HepG2 (cell line): ENCODE results near the gene SYAP1. TPM values are rescaled to one million over a fixed set of nuclear protein-coding genes. Genes with fewer than 3 reads are reported as not detected.
A peak's percentile ranks its signal among the peaks of the same experiment; 100 is the strongest.

ENCODE experiments used
- ATAC-seq: fragments of 200-7000 bp; cut with Tn5 transposase; 3 replicates; pipeline ENCODE4 v1.9.1; 2020; ENCODE audit warnings: mild to moderate bottlenecking, moderate library complexity
- Bru-seq: library from RNA; stranded (reverse); fragments of 400-500 nt; gene quantifications from one replicate; lab custom pipeline; 2021; lab: Mats Ljungman, UMichigan
- BruChase-seq, 2 experiments: library from RNA; stranded (reverse); fragments of 400-500 nt; gene quantifications; one replicate each; lab custom pipeline; 2021; lab: Mats Ljungman, UMichigan
- BruUV-seq: library from RNA; stranded (reverse); fragments of 400-500 nt; replicated peaks from 2 replicates; lab custom pipeline; 2021; lab: Mats Ljungman, UMichigan
- CTCF ChIA-PET: fragments of 300-600 bp; formaldehyde crosslinking; extraction: SDS; loops from one replicate; lab custom pipeline; 2021; ENCODE audit warnings: low total read pairs, inconsistent platforms, low intra/inter-chr PET ratio; lab: Yijun Ruan, JAX
- POLR2A ChIA-PET: fragments of 350-600 bp; sonication (Branson Sonifier 250); formaldehyde crosslinking; loops from one replicate; lab custom pipeline; 2020; ENCODE audit warnings: antibody characterized with exemption, inconsistent platforms; lab: Yijun Ruan, JAX
- DNase-seq: peaks from one replicate; pipeline ENCODE4 v3.0.0-alpha.2; 2015; ENCODE audit warnings: low spot score
- FAIRE-seq: peaks from 3 replicates; lab custom pipeline; 2011; peaks lifted over from hg19 to GRCh38; lab: Jason Lieb, UNC
- H2AFZ ChIP-seq: one replicate; pipeline ENCODE4 v1.6.1; 2011; ENCODE audit warnings: low read length, inconsistent platforms
- H3K27ac ChIP-seq: fragments of 300-600 bp; 3 replicates; pipeline ENCODE4 v1.8.0; 2011; ENCODE audit warnings: mixed run types, mild to moderate bottlenecking, mixed read lengths, low read length, inconsistent platforms; ENCODE audit not compliant: insufficient read depth; ENCODE audit errors: extremely low read length
- H3K27me3 ChIP-seq, 2 experiments: fragments of 200-600 bp in 1 of 2; 2 replicates in 1 of 2; 3 replicates in 1 of 2; pipeline versions ENCODE4 v1.6.0 to v1.8.0; 2011; ENCODE audit warnings: low read length in 2 of 2, mild to moderate bottlenecking in 2 of 2, moderate library complexity in 2 of 2, inconsistent platforms in 1 of 2; ENCODE audit not compliant: insufficient read depth in 2 of 2, control insufficient read depth in 1 of 2
- H3K36me3 ChIP-seq, 2 experiments: fragments of 200-600 bp in 1 of 2; replicated peaks in 1 of 2; 2 replicates in 1 of 2; 3 replicates in 1 of 2; pipeline versions ENCODE4 v1.5.1 to v1.8.0; 2011; ENCODE audit warnings: low read length in 2 of 2, inconsistent platforms in 1 of 2; ENCODE audit not compliant: insufficient read depth in 2 of 2, control insufficient read depth in 1 of 2
- H3K4me1 ChIP-seq: 2 replicates; pipeline ENCODE4 v1.5.1; 2012; ENCODE audit warnings: low read length, inconsistent platforms; ENCODE audit not compliant: insufficient read depth
- H3K4me2 ChIP-seq: 2 replicates; pipeline ENCODE4 v1.6.0; 2011; ENCODE audit warnings: low read depth, low read length, inconsistent platforms
- H3K4me3 ChIP-seq, 3 experiments: fragments of 200-600 bp in 1 of 3; sonication (generic), shearing (Covaris generic) in 1 of 3; replicated peaks in 1 of 3; 2 replicates each; pipeline ENCODE4 v1.5.1; 2011 to 2016; ENCODE audit warnings: low read length in 3 of 3, inconsistent platforms in 2 of 3, low read depth in 2 of 3, mild to moderate bottlenecking in 2 of 3, control low read depth in 1 of 3, mixed read lengths in 1 of 3; ENCODE audit not compliant: insufficient read depth in 1 of 3
- H3K79me2 ChIP-seq: one replicate; pipeline ENCODE4 v1.6.1; 2011; ENCODE audit warnings: low read length, inconsistent platforms; ENCODE audit not compliant: insufficient read depth
- H3K9ac ChIP-seq: 2 replicates; pipeline ENCODE4 v1.6.0; 2011; ENCODE audit warnings: mild to moderate bottlenecking, low read depth, low read length, inconsistent platforms; ENCODE audit not compliant: insufficient read depth
- H3K9me3 ChIP-seq: 2 replicates; pipeline ENCODE4 v1.5.1; 2012; ENCODE audit warnings: mild to moderate bottlenecking, low read length
- H4K20me1 ChIP-seq: 2 replicates; pipeline ENCODE4 v1.6.0; 2011; ENCODE audit warnings: inconsistent platforms, mild to moderate bottlenecking, low read length, moderate library complexity; ENCODE audit not compliant: insufficient read depth
- GATAD2A ChIP-seq: IDR thresholded peaks from 2 replicates; pipeline ENCODE4 v1.6.1; 2016
- IRF1 ChIP-seq: sonication (generic); formaldehyde crosslinking; IDR thresholded peaks from 2 replicates; pipeline ENCODE4 v1.4.0; 2020; ENCODE audit warnings: low read depth, mild to moderate bottlenecking, missing genetic modification reagents
- NFKB2 ChIP-seq: sonication (generic); formaldehyde crosslinking; IDR thresholded peaks from 2 replicates; pipeline ENCODE4 v1.4.0; 2020; ENCODE audit warnings: missing genetic modification reagents, borderline replicate concordance
- REPIN1 ChIP-seq: sonication (generic); formaldehyde crosslinking; IDR thresholded peaks from 2 replicates; pipeline ENCODE4 v1.8.0; 2022; ENCODE audit warnings: missing genetic modification reagents, low read depth, mild to moderate bottlenecking, borderline replicate concordance
- SMARCE1 ChIP-seq: fragments of 450-650 bp; IDR thresholded peaks from 2 replicates; pipeline ENCODE4 v1.6.1; 2017; ENCODE audit warnings: borderline replicate concordance
- TCF7 ChIP-seq: sonication (generic); IDR thresholded peaks from 2 replicates; pipeline ENCODE4 v1.6.1; 2016; ENCODE audit warnings: antibody characterized with exemption, low read depth
- ZBTB34 ChIP-seq: sonication (generic); formaldehyde crosslinking; IDR thresholded peaks from 2 replicates; pipeline ENCODE4 v1.8.0; 2022; ENCODE audit warnings: mild to moderate bottlenecking, missing genetic modification reagents
- ZFP36L2 ChIP-seq: sonication (generic); formaldehyde crosslinking; IDR thresholded peaks from 2 replicates; pipeline ENCODE4 v1.4.0; 2020; ENCODE audit warnings: missing genetic modification reagents
- ZFP41 ChIP-seq: sonication (generic); formaldehyde crosslinking; IDR thresholded peaks from 2 replicates; pipeline ENCODE4 v1.4.0; 2020; ENCODE audit warnings: mild to moderate bottlenecking, missing genetic modification reagents, borderline replicate concordance
- ZNF251 ChIP-seq: sonication (generic); formaldehyde crosslinking; IDR thresholded peaks from 2 replicates; pipeline ENCODE4 v1.9.0; 2021; ENCODE audit warnings: mild to moderate bottlenecking, missing genetic modification reagents
- ZNF256 ChIP-seq: sonication (generic); formaldehyde crosslinking; conservative IDR thresholded peaks from 2 replicates; pipeline ENCODE4 v1.4.0; 2020; ENCODE audit warnings: missing genetic modification reagents
- ZNF260 ChIP-seq: sonication (generic); formaldehyde crosslinking; IDR thresholded peaks from 2 replicates; pipeline ENCODE4 v1.4.0; 2020; ENCODE audit warnings: missing genetic modification reagents, low read depth, mild to moderate bottlenecking, borderline replicate concordance
- ZNF503 ChIP-seq: sonication (generic); formaldehyde crosslinking; IDR thresholded peaks from 2 replicates; pipeline ENCODE4 v1.4.0; 2020; ENCODE audit warnings: missing genetic modification reagents
- WGBS: methylation state at CpG from one replicate; pipeline ENCODE4 v1.1.6; 2017; ENCODE audit warnings: low lambda C conversion rate; 5-methylcytosine and 5-hydroxymethylcytosine counted together
- in situ Hi-C: cut with HindIII; loops from 2 replicates; pipeline ENCODE4 v1.10.0; 2017; ENCODE audit warnings: low pct_unique_long_range_greater_than_20kb; ENCODE audit not compliant: extremely low pct_ligation_motif_present
- intact Hi-C: fragments of 100-400 bp; cut with micrococcal nuclease; formaldehyde crosslinking; loops from one replicate; pipeline ENCODE4 v1.10.0; 2022; ENCODE audit not compliant: unreplicated experiment
- long read RNA-seq, 2 experiments: library from RNA in 1 of 2; library from polyadenylated mRNA in 1 of 2; stranded (forward) in 1 of 2; unstranded in 1 of 2; transcript quantifications; one replicate each; pipeline ENCODE4 v2.0.0, GENCODE V29; 2019 to 2022
- polyA minus RNA-seq, 3 experiments: library from RNA; depleted of rRNA, polyadenylated mRNA; stranded (reverse); fragments of >200 nt; gene quantifications; 2 replicates each; pipeline ENCODE4 v1.2.3, GENCODE V29; 2011; ENCODE audit warnings: low replicate concordance in 1 of 3
- polyA plus RNA-seq, 8 experiments: library from polyadenylated mRNA; depleted of rRNA in 3 of 8; stranded (reverse) in 7 of 8; unstranded in 1 of 8; fragments of >200 nt; fragmentation: Illumina TruSeq in 4 of 8; extraction: Trizol in 4 of 8; gene quantifications; 2 replicates each; pipeline versions ENCODE4 v1.2.1 to v1.2.3, GENCODE V29; 2011 to 2016; ENCODE audit warnings: low read depth in 4 of 8, missing spikeins in 1 of 8, mixed read lengths in 1 of 8; ENCODE audit not compliant: insufficient read depth in 1 of 8
- total RNA-seq, 5 experiments: library from RNA; depleted of rRNA; stranded (reverse); fragments of >200 nt; fragmentation: Illumina TruSeq; extraction: Trizol; gene quantifications; 2 replicates each; pipeline ENCODE4 v1.2.3, GENCODE V29; 2016; ENCODE audit warnings: low read depth in 1 of 5

SYAP1 gene
- total RNA-seq (2016; rRNA removed; fragmentation: Illumina TruSeq; extraction: Trizol) (18.5 and 25.3 TPM in 2 replicates), polyA plus RNA-seq (2011; rRNA removed) (4.3 and 4.9 TPM in 2 replicates), polyA minus RNA-seq (2011; rRNA and poly(A)+ RNA removed; ENCODE audit: low replicate concordance) (3.2 and 10.1 TPM in 2 replicates), Bru-seq, nascent RNA (percentile 65 among the genes with signal in this experiment), BruChase-seq, experiment 1, labeled RNA remaining after a 6-hour chase (percentile 75 among the genes with signal in this experiment), BruChase-seq, experiment 2, labeled RNA remaining after a 2-hour chase (percentile 66 among the genes with signal in this experiment)
- total RNA-seq (2016; cell fraction: cytosol; rRNA removed; fragmentation: Illumina TruSeq; extraction: Trizol; ENCODE audit: low read depth), result 1.8 and 2.4 TPM in 2 replicates
- 17.7 and 30.0 TPM in 2 replicates for total RNA-seq (2016; cell fraction: insoluble cytoplasmic fraction; rRNA removed; fragmentation: Illumina TruSeq; extraction: Trizol)
- 6.9 and 7.3 TPM in 2 replicates for total RNA-seq (2016; cell fraction: membrane; rRNA removed; fragmentation: Illumina TruSeq; extraction: Trizol)
- total RNA-seq (2016; cell fraction: nucleus; rRNA removed; fragmentation: Illumina TruSeq; extraction: Trizol), result 10.0 and 11.8 TPM in 2 replicates
- polyA plus RNA-seq (2011; cell fraction: cytosol; rRNA removed), result 4.1 and 4.7 TPM in 2 replicates
- 1.4 and 2.1 TPM in 2 replicates for polyA plus RNA-seq (2011; cell fraction: nucleus; rRNA removed)
- 9.0 and 13.4 TPM in 2 replicates for polyA plus RNA-seq (2012)
- polyA plus RNA-seq (2016; cell fraction: cytosol; fragmentation: Illumina TruSeq; extraction: Trizol; ENCODE audit: low read depth), result 2.0 and 2.2 TPM in 2 replicates
- polyA plus RNA-seq (2016; cell fraction: insoluble cytoplasmic fraction; fragmentation: Illumina TruSeq; extraction: Trizol; ENCODE audit: low read depth), result 29.4 TPM in 2 replicates
- polyA plus RNA-seq (2016; cell fraction: membrane; fragmentation: Illumina TruSeq; extraction: Trizol; ENCODE audit: low read depth), result 4.6 and 4.9 TPM in 2 replicates
- 10.1 and 12.0 TPM in 2 replicates for polyA plus RNA-seq (2016; cell fraction: nucleus; fragmentation: Illumina TruSeq; extraction: Trizol; ENCODE audit: insufficient read depth, low read depth)
- 3.6 and 4.2 TPM in 2 replicates for polyA minus RNA-seq (2011; cell fraction: cytosol; rRNA and poly(A)+ RNA removed)
- polyA minus RNA-seq (2011; cell fraction: nucleus; rRNA and poly(A)+ RNA removed), result 5.7 and 5.9 TPM in 2 replicates
- long read RNA-seq, experiment 1, full-length matches to known transcripts, result 67 of 88 reads
- long read RNA-seq, experiment 1, partial matches to known transcripts, result 14 of 88 reads
- long read RNA-seq, experiment 1, other reads (novel, unspliced or antisense), result 7 of 88 reads
- long read RNA-seq, experiment 2, full-length matches to known transcripts, result 39 of 78 reads
- long read RNA-seq, experiment 2, partial matches to known transcripts, result 10 of 78 reads
- long read RNA-seq, experiment 2, other reads (novel, unspliced or antisense), result 29 of 78 reads

- intact Hi-C loops (loop anchor here (10.0 kb wide), 2 partner anchors 65 to 1845 kb away; partner anchors contain the start of genes FANCB, MOSPD2 and TXLNG), in situ Hi-C loops (no loop called here)
- Histone ChIP-seq H4K20me1 (no peaks in the 10 kb centered on the region), H3K27ac (peak within 1 kb of the TSS; percentile 98), H3K36me3 (no peaks in the 10 kb centered on the region), H3K9me3 (no peaks in the 10 kb centered on the region), H3K79me2 (peaks cover 38% of the 10 kb centered on the region), H3K27me3 (no peaks in the 10 kb centered on the region; a peak in 1 of 5 replicates), H3K9ac (peak within 1 kb of the TSS; percentile 86), H2AFZ (no peak within 1 kb of the TSS), H3K4me3 (peak within 1 kb of the TSS; percentile 73 to 87 (median 81)), H3K4me2 (peak within 1 kb of the TSS; percentile 95), H3K4me1 (peaks cover 35% of the 10 kb centered on the region)
- peak; percentile 92 for DNase-seq
- CTCF ChIA-PET, result no interaction called here
- peak; percentile 71 for FAIRE-seq
- BruUV-seq, result no TSS peak
- WGBS, result 0% methylated on average over 1 of the region's 54 CpGs
- POLR2A ChIA-PET, result interaction anchor here (0.7 to 2.2 kb wide), 16 partner anchors 9 to 930 kb away, joined by 3 to 72 read pairs (median 5); partner anchors contain the start of gene TXLNG
- peak; percentile 96 for ATAC-seq
- TF ChIP-seq SMARCE1, result no peak
- TF ChIP-seq ZNF256, result no peak
- TF ChIP-seq ZBTB34 (CRISPR knock-in tag), result no peak
- no peak for TF ChIP-seq ZNF260 (CRISPR knock-in tag)
- TF ChIP-seq TCF7, result no peak
- TF ChIP-seq ZFP36L2 (CRISPR knock-in tag), result no peak
- peak; percentile 42; the same call in 1 of the 2 replicates for TF ChIP-seq REPIN1
- no peak for TF ChIP-seq ZFP41 (CRISPR knock-in tag)
- TF ChIP-seq NFKB2 (CRISPR knock-in tag), result 0 out of 2 replicates have a peak, but pooled peaks have one; percentile 16
- TF ChIP-seq ZNF503 (CRISPR knock-in tag), result no peak
- no peak for TF ChIP-seq IRF1 (CRISPR knock-in tag)
- no peak for TF ChIP-seq ZNF251 (CRISPR knock-in tag)
- TF ChIP-seq GATAD2A, result no peak
Measured at GRCh38 chrX:16719334-16720084, at the start of gene SYAP1. TSS of gene SYAP1 (plus strand) at chrX:16719612. CDS start at chrX:16719725, 113 bp downstream.
